Heart left ventricle (tissue), 13 donors: ENCODE results near the gene SDF2L1.

Experiments used
- CTCF ChIP-seq, 12 donors: fragments of 200-600 bp; sonication (generic) in 4 of 12; IDR thresholded peaks; one replicate each; pipeline versions ENCODE4 v1.5.0 to v1.8.0; 2018 to 2022; ENCODE audit warnings: antibody characterized with exemption in 12 of 12, mild to moderate bottlenecking in 5 of 12
- POLR2A ChIP-seq, 2 donors: fragments of 450-650 bp; IDR thresholded peaks; one replicate each; pipeline ENCODE4 v1.6.1; 2017; ENCODE audit warnings: antibody characterized with exemption in 2 of 2, mild to moderate bottlenecking in 2 of 2, moderate library complexity in 2 of 2
- donor health status: ischemic (EF 13 %, LVEDD 7.1; RV severe dilation, severe dysfunction).
- donor health status: DM: no; HTN: yes; CAD: no.
- donor health status: DM: no; HTN: no; CAD: no.
- donor health status: ischemic (EF 25% LVEDD 6.9; RV normal size, moderate dysfunction).
- donor health status: ischemic (EF 25% LVEDD 5.7; RV mildly dilated, moderate dysfunction).
- donor health status: ischemic (EF 35%, LVEDD 5.7; RV mildly dilated, moderate dysfunction).
- donor health status: nonischemic (EF 11% LVEDD 7.7; RV severe dilation, severe dysfunction).
- donor health status: DM: yes; HTN: yes; CAD: no.
- donor health status: PGD.
- donor health status: ischemic (EF 29% LVEDD 5.4; RV normal size, mild dysfunction).
- donor health status: nonischemic (EF 23%, LVEDD 6.1; RV moderate dilation, normal function).

GRCh38 chr22:21680830-21681565 is 38.9 kb downstream of the SDF2L1 start:
- TF ChIP-seq POLR2A (IDR thresholded peaks at IDR 0.05): no peak
- no peak for TF ChIP-seq CTCF (IDR thresholded peaks at IDR 0.05)
